ENCODE results near the gene SH3PXD2A.

GRCh38 chr10:103892181-103892580, 36.8 kb upstream of the SH3PXD2A start:
- TF ChIP-seq CTCF (IDR thresholded peaks at IDR 0.05) (no peak), EZH2 (IDR thresholded peaks at IDR 0.05) (no peak), EZH2phosphoT487 (IDR thresholded peaks at IDR 0.05) (no peak)

Measured in neural progenitor cell (in vitro differentiated cells).